Psoas muscle (tissue), 8 donors: ENCODE measurements around the gene TFAP2C. TPM values are rescaled to one million over a fixed set of nuclear protein-coding genes. Genes with fewer than 3 reads are reported as not detected.

Experiments used
- ATAC-seq, 4 donors: fragments of 200-7000 bp; cut with Tn5 transposase; one replicate each; pipeline ENCODE4 v1.9.1; 2020; ENCODE audit warnings: moderate library complexity in 3 of 4, mild to moderate bottlenecking in 2 of 4
- DNase-seq, 2 donors: peaks; one replicate each; pipeline ENCODE4 v3.0.0-alpha.2; 2020
- H3K27ac ChIP-seq: fragments of 200-600 bp; one replicate; pipeline ENCODE4 v1.8.0; 2022
- H3K27me3 ChIP-seq, 3 donors: fragments of 200-600 bp in 1 of 3; one replicate each; pipeline versions ENCODE4 v1.6.1 to v1.8.0; 2013 to 2022; ENCODE audit warnings: low read length in 2 of 3, mild to moderate bottlenecking in 2 of 3, moderate library complexity in 1 of 3; ENCODE audit not compliant: insufficient read depth in 3 of 3
- H3K36me3 ChIP-seq, 2 donors: fragments of 200-600 bp in 1 of 2; one replicate each; pipeline versions ENCODE4 v1.6.1 to v1.8.0; 2013 to 2022; ENCODE audit warnings: low read depth in 1 of 2, mild to moderate bottlenecking in 1 of 2, moderate library complexity in 1 of 2; ENCODE audit not compliant: insufficient read depth in 1 of 2
- H3K4me1 ChIP-seq: fragments of 200-600 bp; one replicate; pipeline ENCODE4 v1.8.0; 2022
- H3K4me3 ChIP-seq: fragments of 200-600 bp; one replicate; pipeline ENCODE4 v1.8.0; 2022; ENCODE audit warnings: mild to moderate bottlenecking
- H3K9me3 ChIP-seq: fragments of 200-600 bp; one replicate; pipeline ENCODE4 v1.8.0; 2022
- WGBS, 3 donors: extraction: QIAGEN DNeasy Blood & Tissue Kit; methylation state at CpG; one replicate each; pipeline versions ENCODE4 v1.1.6 to v1.1.7; 2013; 5-methylcytosine and 5-hydroxymethylcytosine counted together
- intact Hi-C, 2 donors: fragments of 100-400 bp; cut with DNase I; formaldehyde crosslinking; loops; one replicate each; pipeline versions ENCODE4 v1.11.0 to v1.14.2; 2022
- polyA plus RNA-seq, 3 donors: library from polyadenylated mRNA; stranded (reverse); fragments of 200-250 nt; gene quantifications; one replicate each; pipeline ENCODE4 v1.2.3, GENCODE V29; 2013
- total RNA-seq, 4 donors: library from RNA; stranded (reverse); fragmentation: NEBNext Ultra II Directional in 2 of 4; extraction: Animal tissue kit (Norgen Biotek cat#: 25700) in 2 of 4; gene quantifications; one replicate each; pipeline versions ENCODE4 v1.2.1 to v1.2.4, GENCODE V29; 2021 to 2023
- TF ChIP-seq, protein P1 (sequence below): fragments of 200-600 bp; IDR thresholded peaks from one replicate; pipeline ENCODE4 v1.8.0; 2022; ENCODE audit warnings: antibody characterized with exemption
- donor health status: healthy with polysubstance abuse.
- donor health status: DM: no; HTN: no; CAD: no; lungs with moderate emphysema.
- donor health status: Bipolar disorder and iron deficiency.
- donor health status: healthy.
- donor health status: DM: yes; HTN: yes; CAD: no.
- donor health status: DM: no; HTN: no; CAD: no.
- donor health status: DM: no; HTN: no; CAD: no.
- donor health status: DM: yes; HTN: yes; CAD: no.

The TFAP2C gene
- total and polyA plus RNA-seq, 7 donors, result 0.03 to 0.04 TPM; not detected in 5

GRCh38 chr20:56634735-56635385 lies 5.8 kb downstream of the TFAP2C start:
- DNase-seq (no peak), ATAC-seq (no peak)
- intact Hi-C loops, result no loop called here
- TF ChIP-seq, protein P1, sequence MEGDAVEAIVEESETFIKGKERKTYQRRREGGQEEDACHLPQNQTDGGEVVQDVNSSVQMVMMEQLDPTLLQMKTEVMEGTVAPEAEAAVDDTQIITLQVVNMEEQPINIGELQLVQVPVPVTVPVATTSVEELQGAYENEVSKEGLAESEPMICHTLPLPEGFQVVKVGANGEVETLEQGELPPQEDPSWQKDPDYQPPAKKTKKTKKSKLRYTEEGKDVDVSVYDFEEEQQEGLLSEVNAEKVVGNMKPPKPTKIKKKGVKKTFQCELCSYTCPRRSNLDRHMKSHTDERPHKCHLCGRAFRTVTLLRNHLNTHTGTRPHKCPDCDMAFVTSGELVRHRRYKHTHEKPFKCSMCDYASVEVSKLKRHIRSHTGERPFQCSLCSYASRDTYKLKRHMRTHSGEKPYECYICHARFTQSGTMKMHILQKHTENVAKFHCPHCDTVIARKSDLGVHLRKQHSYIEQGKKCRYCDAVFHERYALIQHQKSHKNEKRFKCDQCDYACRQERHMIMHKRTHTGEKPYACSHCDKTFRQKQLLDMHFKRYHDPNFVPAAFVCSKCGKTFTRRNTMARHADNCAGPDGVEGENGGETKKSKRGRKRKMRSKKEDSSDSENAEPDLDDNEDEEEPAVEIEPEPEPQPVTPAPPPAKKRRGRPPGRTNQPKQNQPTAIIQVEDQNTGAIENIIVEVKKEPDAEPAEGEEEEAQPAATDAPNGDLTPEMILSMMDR, result no peak
- WGBS, 3 donors, result 43 to 48% (median 47%) methylated on average over 12 to 13 of the region's 13 CpGs
- Histone ChIP-seq H3K27me3 (peaks cover 6 to 58% (median 18%) of the 10 kb centered on the region in 3 donors), H3K9me3 (no peaks in the 10 kb centered on the region), H3K27ac (no peak overlapping the region), H3K36me3 (no peaks in the 10 kb centered on the region), H3K4me3 (no peak overlapping the region), H3K4me1 (no peaks in the 10 kb centered on the region)

- ATAC-seq (no peak), DNase-seq (no peak)
- intact Hi-C loops, result no loop called here
- H3K4me3 ChIP-seq, result no peak overlapping the region
- H3K27me3 ChIP-seq, result peaks cover 6 to 39% (median 6%) of the 10 kb centered on the region in 3 donors
- H3K27ac ChIP-seq, result no peak overlapping the region
- H3K4me1 ChIP-seq, result no peaks in the 10 kb centered on the region
- TF ChIP-seq, protein P1, result no peak
- no peaks in the 10 kb centered on the region for H3K9me3 ChIP-seq
- 71 to 76% (median 74%) methylated on average over 3 of the region's 3 CpGs for WGBS, 3 donors
- H3K36me3 ChIP-seq, result no peaks in the 10 kb centered on the region
Observed at GRCh38 chr20:56636716-56637115, 7.6 kb downstream of the TFAP2C start.

- no peaks in the 10 kb centered on the region for H3K9me3 ChIP-seq
- H3K27me3 ChIP-seq, result peaks cover 3 to 34% (median 5%) of the 10 kb centered on the region in 3 donors
- H3K36me3 ChIP-seq, result no peaks in the 10 kb centered on the region
- H3K4me3 ChIP-seq, result no peak overlapping the region
- H3K27ac ChIP-seq, result no peak overlapping the region
- no peak for DNase-seq
- 24 to 38% (median 26%) methylated on average over 10 of the region's 10 CpGs for WGBS, 3 donors
- TF ChIP-seq, protein P1, result no peak
- H3K4me1 ChIP-seq, result no peaks in the 10 kb centered on the region
- intact Hi-C loops, result no loop called here
- ATAC-seq, result no peak
Observed at GRCh38 chr20:56637576-56637975, 8.5 kb downstream of the TFAP2C start.

DNA sequence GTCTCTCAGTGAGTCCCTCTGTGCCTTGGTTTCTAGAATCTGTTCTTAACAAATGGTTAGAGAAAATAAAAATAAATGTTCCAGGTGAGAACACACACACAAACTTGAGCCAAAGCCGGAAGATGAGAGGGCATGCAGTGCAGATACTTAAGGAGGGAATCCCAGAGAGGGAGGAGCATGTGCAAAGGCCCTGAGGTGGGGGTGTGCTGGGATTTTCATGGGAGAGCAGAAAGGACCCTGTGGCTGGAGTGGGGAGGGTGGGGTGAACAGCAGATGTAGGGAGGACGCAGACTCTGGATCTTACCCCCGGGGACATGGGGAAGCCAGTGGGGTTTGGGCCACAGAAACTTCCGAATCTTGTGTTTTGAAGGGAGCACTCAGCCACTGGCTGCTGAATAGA lies 17.5 kb downstream of the TFAP2C start:
- Histone ChIP-seq H3K9me3 (no peaks in the 10 kb centered on the region), H3K4me1 (no peaks in the 10 kb centered on the region), H3K27me3 (peaks cover 0 to 8% (median 0%) of the 10 kb centered on the region in 3 donors), H3K36me3 (no peaks in the 10 kb centered on the region), H3K27ac (no peak overlapping the region), H3K4me3 (no peak overlapping the region)
- no peak for ATAC-seq
- intact Hi-C loops, result no loop called here
- no peak for DNase-seq
- TF ChIP-seq, protein P1, result no peak
- 80 to 84% (median 82%) methylated on average over 4 of the region's 4 CpGs for WGBS, 3 donors

- Histone ChIP-seq H3K27ac (no peak overlapping the region), H3K4me1 (no peaks in the 10 kb centered on the region), H3K4me3 (no peak overlapping the region), H3K36me3 (no peaks in the 10 kb centered on the region), H3K9me3 (no peaks in the 10 kb centered on the region), H3K27me3 (no peaks in the 10 kb centered on the region)
- 82 to 91% (median 85%) methylated on average over 4 of the region's 4 CpGs for WGBS, 3 donors
- DNase-seq (no peak), ATAC-seq (no peak)
- TF ChIP-seq, protein P1, result no peak
- intact Hi-C loops, result no loop called here
Observed at GRCh38 chr20:56653211-56653610, 24.1 kb downstream of the TFAP2C start.
